SK-N-SH (cell line): Measurements from ENCODE around the gene PEX1. TPM values are rescaled to one million over a fixed set of nuclear protein-coding genes. Genes with fewer than 3 reads are reported as not detected.
"Not testable (repeated sequence)": the region's sequence is repeated elsewhere in the genome, so short reads cannot be mapped to it uniquely, and the experiment has no call there.

Source experiments
- CTCF ChIA-PET: fragments of 300-600, 350-600 bp; formaldehyde crosslinking; extraction: SDS; loops from one replicate; lab custom pipeline; 2021; lab: Yijun Ruan, JAX
- POLR2A ChIA-PET: fragments of 350-600 bp; sonication (Branson Sonifier 250); formaldehyde crosslinking; extraction: SDS; loops from one replicate; lab custom pipeline; 2020; ENCODE audit warnings: antibody characterized with exemption, inconsistent platforms; lab: Yijun Ruan, JAX
- DNase-seq: peaks from one replicate; pipeline ENCODE4 v3.0.0; 2012
- H2AFZ ChIP-seq: fragments of 200-600 bp; sonication (generic); 2 replicates; pipeline ENCODE4 v1.8.1; 2016; ENCODE audit warnings: antibody characterized with exemption, mild to moderate bottlenecking, low read depth
- H3F3A ChIP-seq: fragments of 200-600 bp; sonication (generic); replicated peaks from 2 replicates; pipeline ENCODE3; 2016; ENCODE audit warnings: antibody characterized with exemption, mild to moderate bottlenecking; ENCODE audit not compliant: insufficient read depth
- H3K27ac ChIP-seq, 2 experiments: fragments of 200-500 bp in 1 of 2; fragments of 200-600 bp in 1 of 2; sonication (Bioruptor generic) in 1 of 2; sonication (generic), shearing (Covaris generic) in 1 of 2; 2 replicates each; pipeline versions ENCODE4 v1.5.1 to v1.6.1; 2014 to 2016; ENCODE audit warnings: low read depth in 2 of 2, inconsistent platforms in 1 of 2, low read length in 1 of 2, mild to moderate bottlenecking in 1 of 2, mixed read lengths in 1 of 2
- H3K27me3 ChIP-seq: fragments of 200-600 bp; sonication (generic), shearing (Covaris generic); 2 replicates; pipeline ENCODE4 v1.6.1; 2016; ENCODE audit warnings: mixed run types; ENCODE audit not compliant: insufficient read depth
- H3K36me3 ChIP-seq, 2 experiments: fragments of 200-500 bp in 1 of 2; fragments of 200-600 bp in 1 of 2; sonication (Bioruptor generic) in 1 of 2; sonication (generic) in 1 of 2; replicated peaks in 1 of 2; 2 replicates each; pipeline versions ENCODE3 to v1.5.1; 2014 to 2016; ENCODE audit warnings: low read length in 1 of 2, mild to moderate bottlenecking in 1 of 2; ENCODE audit not compliant: insufficient read depth in 2 of 2, control insufficient read depth in 1 of 2
- H3K4me1 ChIP-seq, 2 experiments: fragments of 200-500 bp in 1 of 2; fragments of 200-600 bp in 1 of 2; sonication (Bioruptor generic) in 1 of 2; sonication (generic), shearing (Covaris generic) in 1 of 2; 2 replicates each; pipeline versions ENCODE4 v1.5.1 to v1.6.1; 2014 to 2016; ENCODE audit warnings: low read depth in 1 of 2, low read length in 1 of 2, mixed run types in 1 of 2; ENCODE audit not compliant: insufficient read depth in 2 of 2, control insufficient read depth in 1 of 2
- H3K4me2 ChIP-seq: fragments of 200-600 bp; sonication (generic), shearing (Covaris generic); 2 replicates; pipeline ENCODE4 v1.6.1; 2017; ENCODE audit warnings: mixed run types
- H3K4me3 ChIP-seq, 2 experiments: fragments of 200-500 bp in 1 of 2; fragments of 200-600 bp in 1 of 2; sonication (Bioruptor generic) in 1 of 2; sonication (generic), shearing (Covaris generic) in 1 of 2; 2 replicates each; pipeline versions ENCODE4 v1.5.1 to v1.8.1; 2014 to 2016; ENCODE audit warnings: low read depth in 2 of 2, inconsistent platforms in 1 of 2, low read length in 1 of 2, mild to moderate bottlenecking in 1 of 2, mixed read lengths in 1 of 2, moderate library complexity in 1 of 2
- H3K79me2 ChIP-seq: fragments of 200-600 bp; sonication (generic); 2 replicates; pipeline ENCODE4 v1.8.1; 2017; ENCODE audit warnings: mild to moderate bottlenecking; ENCODE audit not compliant: insufficient read depth
- H3K9ac ChIP-seq: fragments of 200-600 bp; sonication (generic); 2 replicates; pipeline ENCODE4 v1.6.1; 2017; ENCODE audit warnings: mixed run types
- H3K9me2 ChIP-seq: fragments of 200-600 bp; sonication (generic); 2 replicates; pipeline ENCODE4 v1.6.1; 2017; ENCODE audit warnings: mixed run types
- H3K9me3 ChIP-seq: fragments of 200-600 bp; sonication (generic); 2 replicates; pipeline ENCODE4 v1.6.1; 2017; ENCODE audit warnings: mixed run types, mild to moderate bottlenecking, moderate library complexity
- H4K20me1 ChIP-seq: fragments of 200-600 bp; sonication (generic); 2 replicates; pipeline ENCODE4 v1.6.1; 2017; ENCODE audit warnings: mild to moderate bottlenecking, mixed run types; ENCODE audit not compliant: insufficient read depth
- CHD2 ChIP-seq: fragments of 150-350 bp; IDR thresholded peaks from 2 replicates; pipeline ENCODE4 v1.6.1; 2018; ENCODE audit warnings: low read length; ENCODE audit not compliant: partially characterized antibody
- EP300 ChIP-seq, 2 experiments: IDR thresholded peaks; 2 replicates each; pipeline versions ENCODE4 v1.4.0 to v1.6.1; 2012; ENCODE audit warnings: borderline replicate concordance in 1 of 2, low read depth in 1 of 2, low read length in 1 of 2
- EZH2phosphoT487 ChIP-seq: fragments of 200-600 bp; sonication (generic); IDR thresholded peaks from 2 replicates; pipeline ENCODE4 v1.6.1; 2017; ENCODE audit warnings: low read depth, mixed run types, mild to moderate bottlenecking, antibody characterized with exemption, moderate library complexity, borderline replicate concordance
- GABPA ChIP-seq: IDR thresholded peaks from 2 replicates; pipeline ENCODE4 v1.4.0; 2012; ENCODE audit warnings: low read depth, mild to moderate bottlenecking
- GATA2 ChIP-seq: sonication (generic); formaldehyde crosslinking; IDR thresholded peaks from 2 replicates; pipeline ENCODE4 v1.5.0; 2020; ENCODE audit warnings: mild to moderate bottlenecking, missing genetic modification reagents
- JUND ChIP-seq: IDR thresholded peaks from 2 replicates; pipeline ENCODE4 v1.4.0; 2012
- MEF2A ChIP-seq: IDR thresholded peaks from 2 replicates; pipeline ENCODE4 v1.4.0; 2012; ENCODE audit warnings: low read depth, borderline replicate concordance
- NFIC ChIP-seq: IDR thresholded peaks from 2 replicates; pipeline ENCODE4 v1.4.0; 2012; ENCODE audit warnings: borderline replicate concordance
- NRF1 ChIP-seq: IDR thresholded peaks from 2 replicates; pipeline ENCODE4 v1.6.1; 2012; ENCODE audit warnings: low read depth, mild to moderate bottlenecking, low read length
- RAD21 ChIP-seq: IDR thresholded peaks from 2 replicates; pipeline ENCODE4 v1.6.1; 2012; ENCODE audit warnings: mild to moderate bottlenecking, low read length
- SIN3A ChIP-seq: IDR thresholded peaks from 2 replicates; pipeline ENCODE4 v1.6.1; 2012; ENCODE audit warnings: low read depth, mild to moderate bottlenecking, low read length, moderate library complexity, borderline replicate concordance
- TCF12 ChIP-seq: IDR thresholded peaks from 2 replicates; pipeline ENCODE4 v1.4.0; 2012
- YY1 ChIP-seq: IDR thresholded peaks from 2 replicates; pipeline ENCODE4 v1.4.0; 2012; ENCODE audit warnings: low read depth, mild to moderate bottlenecking
- ZBTB33 ChIP-seq: IDR thresholded peaks from 2 replicates; pipeline ENCODE4 v1.4.0; 2012; ENCODE audit warnings: low read depth, borderline replicate concordance
- WGBS: methylation state at CpG from one replicate; pipeline ENCODE4 v1.1.6; 2017; ENCODE audit warnings: low lambda C conversion rate; 5-methylcytosine and 5-hydroxymethylcytosine counted together
- polyA plus RNA-seq, 3 experiments: library from polyadenylated mRNA; depleted of rRNA; stranded (reverse); fragments of >200 nt; gene quantifications; 2 replicates each; pipeline ENCODE4 v1.2.3, GENCODE V29; 2012
- TF ChIP-seq, protein P1 (sequence below): IDR thresholded peaks from 2 replicates; pipeline ENCODE4; 2012
- TF ChIP-seq, protein P2 (sequence below): fragments of 200-600 bp; sonication (generic); IDR thresholded peaks from 2 replicates; pipeline ENCODE4 v1.6.1; 2017; ENCODE audit warnings: antibody characterized with exemption, mild to moderate bottlenecking, moderate library complexity

PEX1 gene
- polyA plus RNA-seq, 1 of the 3 experiments (the other 2 are of a cell fraction): 16.0 TPM

DNA sequence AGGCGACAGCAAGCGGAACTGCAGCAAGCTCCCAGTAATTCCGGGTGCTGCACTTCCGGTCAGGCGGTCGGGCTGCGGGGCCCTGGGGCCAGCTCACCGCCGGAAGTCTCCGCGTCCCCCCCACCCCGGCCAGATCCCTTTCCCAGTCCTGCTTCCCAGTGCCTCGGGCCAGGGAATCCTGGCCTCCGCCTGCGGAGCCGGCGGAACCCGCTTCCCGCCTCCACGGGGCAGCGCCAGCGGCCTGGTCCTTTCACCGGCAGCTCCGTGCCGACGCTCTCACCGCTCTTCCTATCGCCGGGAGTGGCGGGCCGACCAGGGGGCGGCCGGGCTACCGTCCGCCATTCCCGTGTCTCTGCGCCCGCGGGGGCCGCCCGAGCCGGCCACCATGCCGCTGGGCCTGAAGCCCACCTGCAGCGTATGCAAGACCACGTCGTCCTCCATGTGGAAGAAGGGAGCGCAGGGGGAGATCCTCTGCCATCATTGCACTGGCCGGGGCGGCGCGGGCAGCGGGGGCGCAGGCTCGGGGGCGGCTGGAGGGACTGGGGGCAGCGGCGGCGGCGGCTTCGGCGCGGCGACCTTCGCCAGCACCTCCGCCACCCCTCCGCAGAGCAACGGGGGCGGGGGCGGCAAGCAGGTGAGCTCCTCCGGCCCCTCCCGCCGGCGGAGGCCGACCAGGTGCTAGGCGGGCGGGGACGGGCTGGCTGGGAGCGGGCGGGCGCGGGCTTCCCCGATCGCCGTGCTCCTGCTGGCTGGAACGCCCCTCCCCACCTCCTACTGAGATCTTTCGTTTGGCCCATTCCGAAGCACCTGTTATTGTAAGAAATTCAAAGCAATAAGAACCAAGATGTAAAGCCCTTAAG is 80.7 kb downstream of the PEX1 start, which contains the start of gene GATAD1 (continued):
- TF ChIP-seq GATA2 (CRISPR knock-in tag): peak; percentile 13; the same call in 1 of the 2 replicates
- TF ChIP-seq MEF2A: no peak
- TF ChIP-seq EZH2phosphoT487: no peak
- peak; percentile 81 for TF ChIP-seq YY1
- no peak for TF ChIP-seq ZBTB33
- peak; percentile 75; the same call in 1 of the 2 replicates for TF ChIP-seq SIN3A
- no peak for TF ChIP-seq RAD21
- TF ChIP-seq CHD2: peak; percentile 85
- TF ChIP-seq EP300 (IDR thresholded peaks at IDR 0.05; ENCODE audit: borderline replicate concordance in 1 of 2, low read depth in 1 of 2, low read length in 1 of 2): peak in 1 of 2 experiments; percentile 56; a peak in 2 of 4 replicates
- no peak for TF ChIP-seq NFIC
- TF ChIP-seq NRF1: no peak
- peak; percentile 38; the same call in 1 of the 2 replicates for TF ChIP-seq TCF12

GRCh38 chr7:92446869-92447344 is 81.4 kb downstream of the PEX1 start:
- POLR2A ChIA-PET: interaction anchor here (0.7 to 3.0 kb wide), 8 partner anchors 25 to 566 kb away, joined by 3 to 29 read pairs (median 4); partner anchors contain the start of genes ANKIB1, KRIT1, MTERF1 and PEX1
- H3K4me2 ChIP-seq: no peak overlapping the region

DNA sequence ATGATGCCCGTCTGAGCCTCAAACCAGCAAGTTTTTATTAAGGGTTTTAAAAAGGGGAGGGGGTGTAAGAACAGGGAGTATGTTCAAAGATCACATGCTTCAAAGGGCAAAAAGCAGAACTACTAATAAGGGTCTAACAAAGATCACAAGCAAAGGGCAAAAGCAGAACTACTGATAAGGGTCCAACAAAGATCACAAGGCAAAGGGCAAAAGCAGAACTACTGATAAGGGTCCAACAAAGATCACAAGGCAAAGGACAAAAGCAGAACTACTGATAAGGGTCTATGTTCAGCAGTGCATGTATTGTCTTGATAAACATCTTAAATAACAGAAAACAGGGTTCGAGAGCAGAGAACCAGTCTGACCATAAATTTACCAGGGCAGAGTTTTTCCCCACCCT is 85.6 kb downstream of the PEX1 start:
- H3K27me3 ChIP-seq, CTCF ChIA-PET: not testable (repeated sequence)

More at GRCh38 chr7:92446869-92447344, 81.4 kb downstream of the PEX1 start:
- no peaks in the 10 kb centered on the region for H3K27me3 ChIP-seq
- H3K4me3 ChIP-seq: peak overlapping the region; percentile 70 to 99; a peak in 3 of 4 replicates
- H3F3A ChIP-seq: peaks cover 5% of the 10 kb centered on the region
- H3K27ac ChIP-seq: no peak overlapping the region
- no peaks in the 10 kb centered on the region for H3K9me2 ChIP-seq
- peaks cover 8 to 13% of the 10 kb centered on the region in 2 experiments; a peak in 2 of 4 replicates for H3K4me1 ChIP-seq
- WGBS: 50% methylated on average over 21 of the region's 21 CpGs
- no peak for DNase-seq
- H2AFZ ChIP-seq: peak overlapping the region; percentile 92; the same call in 1 of the 2 replicates
- CTCF ChIA-PET: interaction anchor here (0.6 to 5.9 kb wide), 82 partner anchors 10 to 634 kb away, joined by 3 to 108 read pairs (median 4); partner anchors contain the start of genes AKAP9, ANKIB1, CYP51A1 and ERVW-1
- no peaks in the 10 kb centered on the region for H4K20me1 ChIP-seq
- peaks cover 45% of the 10 kb centered on the region for H3K79me2 ChIP-seq
- peaks cover 31% of the 10 kb centered on the region in 2 experiments for H3K36me3 ChIP-seq
- H3K9me3 ChIP-seq: no peaks in the 10 kb centered on the region
- no peak for TF ChIP-seq GABPA
- TF ChIP-seq NRF1: no peak
- TF ChIP-seq, protein P1, sequence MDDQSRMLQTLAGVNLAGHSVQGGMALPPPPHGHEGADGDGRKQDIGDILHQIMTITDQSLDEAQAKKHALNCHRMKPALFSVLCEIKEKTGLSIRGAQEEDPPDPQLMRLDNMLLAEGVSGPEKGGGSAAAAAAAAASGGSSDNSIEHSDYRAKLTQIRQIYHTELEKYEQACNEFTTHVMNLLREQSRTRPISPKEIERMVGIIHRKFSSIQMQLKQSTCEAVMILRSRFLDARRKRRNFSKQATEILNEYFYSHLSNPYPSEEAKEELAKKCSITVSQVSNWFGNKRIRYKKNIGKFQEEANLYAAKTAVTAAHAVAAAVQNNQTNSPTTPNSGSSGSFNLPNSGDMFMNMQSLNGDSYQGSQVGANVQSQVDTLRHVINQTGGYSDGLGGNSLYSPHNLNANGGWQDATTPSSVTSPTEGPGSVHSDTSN: peak; percentile 47
- peak; percentile 99 for TF ChIP-seq RAD21
- TF ChIP-seq JUND: no peak
- TF ChIP-seq YY1: no peak
- TF ChIP-seq, protein P2, sequence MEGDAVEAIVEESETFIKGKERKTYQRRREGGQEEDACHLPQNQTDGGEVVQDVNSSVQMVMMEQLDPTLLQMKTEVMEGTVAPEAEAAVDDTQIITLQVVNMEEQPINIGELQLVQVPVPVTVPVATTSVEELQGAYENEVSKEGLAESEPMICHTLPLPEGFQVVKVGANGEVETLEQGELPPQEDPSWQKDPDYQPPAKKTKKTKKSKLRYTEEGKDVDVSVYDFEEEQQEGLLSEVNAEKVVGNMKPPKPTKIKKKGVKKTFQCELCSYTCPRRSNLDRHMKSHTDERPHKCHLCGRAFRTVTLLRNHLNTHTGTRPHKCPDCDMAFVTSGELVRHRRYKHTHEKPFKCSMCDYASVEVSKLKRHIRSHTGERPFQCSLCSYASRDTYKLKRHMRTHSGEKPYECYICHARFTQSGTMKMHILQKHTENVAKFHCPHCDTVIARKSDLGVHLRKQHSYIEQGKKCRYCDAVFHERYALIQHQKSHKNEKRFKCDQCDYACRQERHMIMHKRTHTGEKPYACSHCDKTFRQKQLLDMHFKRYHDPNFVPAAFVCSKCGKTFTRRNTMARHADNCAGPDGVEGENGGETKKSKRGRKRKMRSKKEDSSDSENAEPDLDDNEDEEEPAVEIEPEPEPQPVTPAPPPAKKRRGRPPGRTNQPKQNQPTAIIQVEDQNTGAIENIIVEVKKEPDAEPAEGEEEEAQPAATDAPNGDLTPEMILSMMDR: peak; percentile 98; the same call in 1 of the 2 replicates
- no peak for TF ChIP-seq GATA2 (CRISPR knock-in tag)
- H3K9ac ChIP-seq: no peak overlapping the region

More for the DNA sequence above, 85.6 kb downstream of the PEX1 start:
- H3K4me1 ChIP-seq, H3K9ac ChIP-seq, H4K20me1 ChIP-seq, DNase-seq, H3F3A ChIP-seq, H3K9me3 ChIP-seq, H3K27ac ChIP-seq, H3K36me3 ChIP-seq, POLR2A ChIA-PET, H3K79me2 ChIP-seq, H3K4me3 ChIP-seq, H3K4me2 ChIP-seq, H3K9me2 ChIP-seq, H2AFZ ChIP-seq: not testable (repeated sequence)
- WGBS: 24% methylated on average over 2 of the region's 2 CpGs
